Measurements from ENCODE around the gene CERKL. TPM values are rescaled to one million over a fixed set of nuclear protein-coding genes. Genes with fewer than 3 reads are reported as not detected.
A peak's percentile ranks its signal among the peaks of the same experiment; 100 is the strongest.

Gene CERKL
- total RNA-seq, 2 experiments from 2014 or later = not detected

DNA sequence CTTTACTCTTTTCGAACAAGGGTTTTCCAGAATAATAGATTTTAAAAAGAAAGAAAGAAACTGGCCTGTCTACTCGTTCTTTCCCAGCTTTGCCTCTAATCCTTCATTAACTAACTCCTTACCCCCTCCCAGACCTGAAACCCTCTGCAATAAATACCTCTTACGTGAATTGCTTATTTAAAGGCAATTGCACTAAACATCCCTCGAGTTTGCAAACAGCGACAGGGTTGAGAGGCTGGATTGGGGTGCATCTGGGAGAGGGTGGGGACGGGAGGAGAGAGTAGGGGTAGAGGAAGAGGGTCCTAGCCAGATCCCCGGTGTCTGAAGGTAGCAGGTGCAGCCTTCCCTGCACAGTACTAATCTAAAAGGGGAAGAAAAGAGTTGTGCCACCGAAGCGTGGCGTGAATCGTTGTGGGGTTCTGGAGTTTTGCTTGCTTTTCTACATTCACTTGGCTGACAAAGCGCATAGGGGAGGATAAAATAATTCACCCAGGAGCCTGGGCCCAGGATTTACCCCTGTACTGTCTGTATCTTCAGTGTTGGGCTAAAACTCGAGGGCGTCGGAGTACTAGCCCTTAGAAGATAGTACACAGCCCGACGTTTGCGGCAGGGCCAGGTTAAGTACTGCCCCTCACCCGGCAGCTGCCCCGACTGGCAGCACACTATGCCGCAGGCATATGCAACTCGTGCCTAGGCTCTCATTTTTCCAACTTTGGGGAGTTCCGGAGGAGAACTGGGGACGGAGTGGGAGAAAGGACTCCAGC is 25.3 kb upstream of the CERKL start:
- CTCF ChIA-PET = no interaction called here
- ATAC-seq (no peak), DNase-seq (no peak)
- peaks cover 45% of the 10 kb centered on the region for H3K4me1 Mint-ChIP-seq
- H3K27me3 Mint-ChIP-seq = peaks cover 91% of the 10 kb centered on the region
- H3K27ac Mint-ChIP-seq = no peak overlapping the region
- H3K4me3 Mint-ChIP-seq = peak overlapping the region; percentile 51
- H3K9me3 Mint-ChIP-seq (ENCODE audit: low read depth) = peaks cover 2% of the 10 kb centered on the region
- peaks cover 12% of the 10 kb centered on the region for H3K36me3 Mint-ChIP-seq

GRCh38 chr2:181680937-181681811 is 24.3 kb upstream of the CERKL start:
- Mint-ChIP-seq H3K9me3 (ENCODE audit: low read depth) (peaks cover 2% of the 10 kb centered on the region), H3K4me1 (peaks cover 45% of the 10 kb centered on the region), H3K36me3 (peaks cover 12% of the 10 kb centered on the region), H3K4me3 (peak overlapping the region; percentile 51), H3K27ac (no peak overlapping the region), H3K27me3 (peaks cover 88% of the 10 kb centered on the region)
- CTCF ChIA-PET = no interaction called here
- DNase-seq (no peak), ATAC-seq (no peak)

DNA sequence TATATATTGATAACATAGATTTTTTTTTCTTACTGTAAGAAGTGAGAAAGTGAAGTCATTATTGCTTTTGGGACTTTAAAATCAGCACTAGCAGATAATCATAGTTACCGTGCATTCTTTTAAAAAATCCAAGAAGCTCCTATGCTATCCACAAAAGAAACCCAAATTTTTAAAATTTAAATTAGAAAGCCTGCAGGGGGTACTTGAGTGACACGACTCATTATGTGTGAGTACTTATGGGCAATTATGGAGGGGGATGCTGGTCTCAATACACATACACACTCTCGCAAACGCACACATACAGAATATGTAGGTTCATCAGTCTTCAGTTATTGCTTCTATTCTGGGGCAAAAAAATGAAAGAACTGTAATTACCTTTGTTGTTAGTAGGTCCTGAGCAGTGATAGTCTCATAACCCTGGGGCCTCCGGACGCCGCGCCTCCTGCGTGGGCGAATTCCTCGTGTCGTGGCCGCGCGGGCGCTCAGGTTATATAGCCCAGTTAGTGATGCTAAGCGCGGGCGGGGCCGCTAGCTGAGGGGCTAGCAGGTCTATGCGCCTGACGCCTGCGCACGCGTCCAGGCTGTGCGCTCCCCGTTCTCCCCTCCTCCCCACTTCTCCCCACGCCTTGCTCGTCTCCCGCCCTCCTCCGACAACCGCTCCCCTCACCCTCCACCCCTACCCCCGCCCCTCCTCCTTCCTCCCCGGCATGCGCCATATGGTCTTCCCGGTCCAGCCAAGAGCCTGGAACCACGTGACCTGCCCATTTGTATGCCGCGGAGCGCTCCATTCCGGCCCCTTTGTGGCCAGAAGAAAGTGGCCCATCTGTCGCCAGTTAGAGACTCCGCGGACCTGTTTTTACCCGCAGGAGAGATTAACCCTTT is 23.4 kb upstream of the CERKL start, which contains the start of gene NEUROD1:
Gene NEUROD1 (minus strand): TSS at position 463 of the 882 bp plus-strand sequence. CDS start 1,657 bp downstream, outside the sequence.
- DNase-seq (no peak), ATAC-seq (peak; percentile 37)
- H3K4me3 Mint-ChIP-seq = peak within 1 kb of the TSS; percentile 51
- peaks cover 2% of the 10 kb centered on the region for H3K9me3 Mint-ChIP-seq (ENCODE audit: low read depth)
- CTCF ChIA-PET = interaction anchor here (0.5 kb wide), 1 partner anchor 24 kb away, joined by 3 read pairs; no protein-coding TSS in a partner anchor
- H3K36me3 Mint-ChIP-seq = peaks cover 12% of the 10 kb centered on the region
- H3K27ac Mint-ChIP-seq = peak within 1 kb of the TSS; percentile 57
- peaks cover 86% of the 10 kb centered on the region for H3K27me3 Mint-ChIP-seq
- peaks cover 45% of the 10 kb centered on the region for H3K4me1 Mint-ChIP-seq

- CTCF ChIA-PET = interaction anchor here (0.6 kb wide), 1 partner anchor 275 kb away, joined by 3 read pairs; no protein-coding TSS in a partner anchor
- H3K27ac Mint-ChIP-seq = peak overlapping the region; percentile 57
- peaks cover 40% of the 10 kb centered on the region for H3K4me1 Mint-ChIP-seq
- DNase-seq (no peak), ATAC-seq (no peak)
- H3K36me3 Mint-ChIP-seq = peaks cover 8% of the 10 kb centered on the region
- peaks cover 84% of the 10 kb centered on the region for H3K27me3 Mint-ChIP-seq
- H3K4me3 Mint-ChIP-seq = no peak overlapping the region
- peaks cover 2% of the 10 kb centered on the region for H3K9me3 Mint-ChIP-seq (ENCODE audit: low read depth)
These were observed 22.7 kb upstream of the CERKL start for GRCh38 chr2:181679544-181679979.

DNA sequence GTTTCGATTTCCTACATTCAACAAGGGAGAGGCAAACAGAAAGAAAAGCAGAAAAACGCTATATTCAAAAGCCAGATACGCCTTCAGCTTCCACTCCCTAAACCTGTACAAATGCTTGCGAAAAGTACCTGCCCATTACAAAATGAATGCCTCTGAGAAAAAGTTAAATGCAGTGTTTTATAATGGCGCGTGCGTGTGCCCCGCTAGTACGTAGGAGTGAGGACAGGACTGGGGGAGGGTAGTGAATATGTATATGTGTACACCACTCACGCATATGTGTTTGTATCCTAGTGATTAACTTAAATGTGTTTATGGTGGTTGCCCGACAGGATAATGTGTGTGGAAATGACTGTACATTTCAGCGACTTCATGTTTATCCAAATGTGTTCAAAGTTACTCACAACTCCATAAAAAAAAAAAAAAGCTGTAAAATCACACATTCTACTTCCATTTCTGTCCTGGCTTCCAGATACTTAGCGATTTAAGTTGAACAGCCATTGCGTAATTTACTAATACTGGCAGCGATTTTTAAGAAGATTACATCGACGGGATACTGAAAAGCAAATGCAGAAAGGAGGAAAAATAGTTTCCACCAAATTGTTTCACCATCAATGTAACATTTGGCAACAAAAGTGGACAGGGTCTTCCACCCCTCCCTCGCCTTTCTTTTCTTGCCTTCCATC is 22.1 kb upstream of the CERKL start:
- Mint-ChIP-seq H3K27ac (peak overlapping the region; percentile 51), H3K36me3 (peaks cover 8% of the 10 kb centered on the region), H3K4me1 (peaks cover 39% of the 10 kb centered on the region), H3K27me3 (peaks cover 84% of the 10 kb centered on the region), H3K9me3 (ENCODE audit: low read depth) (peaks cover 2% of the 10 kb centered on the region), H3K4me3 (no peak overlapping the region)
- ATAC-seq = no peak
- DNase-seq = no peak
- CTCF ChIA-PET = interaction anchor here (0.6 kb wide), 1 partner anchor 276 kb away, joined by 3 read pairs; no protein-coding TSS in a partner anchor

DNA sequence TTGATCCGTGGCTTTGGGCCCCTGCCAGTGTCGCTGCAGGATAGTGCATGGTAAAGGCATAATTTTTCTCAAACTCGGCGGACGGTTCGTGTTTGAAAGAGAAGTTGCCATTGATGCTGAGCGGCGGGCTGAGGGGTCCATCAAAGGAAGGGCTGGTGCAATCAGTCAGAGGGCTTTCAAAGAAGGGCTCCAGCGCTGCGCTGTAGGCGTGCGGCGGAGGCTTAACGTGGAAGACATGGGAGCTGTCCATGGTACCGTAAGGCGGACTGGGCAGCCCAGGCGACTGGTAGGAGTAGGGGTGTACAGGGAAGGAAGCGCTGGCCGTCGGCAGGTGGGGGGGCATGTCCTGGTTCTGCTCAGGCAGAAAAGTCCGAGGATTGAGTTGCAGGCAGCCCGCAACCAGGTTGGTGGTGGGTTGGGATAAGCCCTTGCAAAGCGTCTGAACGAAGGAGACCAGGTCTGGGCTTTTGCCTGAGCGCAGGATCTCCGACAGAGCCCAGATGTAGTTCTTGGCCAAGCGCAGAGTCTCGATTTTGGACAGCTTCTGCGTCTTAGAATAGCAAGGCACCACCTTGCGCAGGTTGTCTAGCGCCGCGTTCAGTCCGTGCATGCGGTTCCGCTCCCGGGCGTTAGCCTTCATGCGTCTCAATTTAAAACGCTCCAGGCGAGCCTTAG is 21.1 kb upstream of the CERKL start:
- no peak overlapping the region for H3K4me3 Mint-ChIP-seq
- CTCF ChIA-PET = no interaction called here

DNA sequence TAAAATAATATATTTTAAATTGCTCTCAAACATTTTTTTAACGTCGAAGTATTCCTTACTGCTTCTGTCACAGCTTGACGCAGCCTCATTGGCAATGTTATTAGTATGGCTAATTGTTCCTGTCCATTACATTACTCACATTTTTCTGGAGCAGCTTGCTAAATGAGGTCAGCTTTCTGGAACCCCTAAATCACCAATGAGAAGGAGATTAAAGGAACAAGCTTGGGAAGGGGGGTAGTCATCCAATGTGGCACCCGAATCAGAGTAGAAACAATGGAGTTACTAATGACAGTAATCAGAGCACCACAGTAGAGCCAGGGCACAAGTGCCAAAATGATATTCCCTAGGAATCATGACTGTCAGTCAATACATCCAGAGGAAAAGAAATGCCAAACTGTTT is 18.3 kb upstream of the CERKL start:
- DNase-seq (no peak), ATAC-seq (no peak)
- Mint-ChIP-seq H3K4me1 (peaks cover 16% of the 10 kb centered on the region), H3K36me3 (peaks cover 3% of the 10 kb centered on the region), H3K27ac (no peak overlapping the region), H3K9me3 (ENCODE audit: low read depth) (peaks cover 2% of the 10 kb centered on the region), H3K27me3 (peaks cover 67% of the 10 kb centered on the region), H3K4me3 (no peak overlapping the region)
- CTCF ChIA-PET = no interaction called here

More for the DNA sequence above, 21.1 kb upstream of the CERKL start:
- peak; percentile 76 for ATAC-seq
- peak; percentile 79 for DNase-seq
- Mint-ChIP-seq H3K4me1 (peaks cover 36% of the 10 kb centered on the region), H3K36me3 (peaks cover 7% of the 10 kb centered on the region), H3K27me3 (peaks cover 83% of the 10 kb centered on the region), H3K9me3 (ENCODE audit: low read depth) (peaks cover 2% of the 10 kb centered on the region), H3K27ac (peak overlapping the region; percentile 42)

- CTCF ChIA-PET = no interaction called here
- DNase-seq (no peak), ATAC-seq (no peak)
- Mint-ChIP-seq H3K4me1 (peaks cover 11% of the 10 kb centered on the region), H3K27me3 (peaks cover 63% of the 10 kb centered on the region), H3K27ac (no peak overlapping the region), H3K36me3 (peaks cover 3% of the 10 kb centered on the region), H3K4me3 (no peak overlapping the region), H3K9me3 (ENCODE audit: low read depth) (peaks cover 2% of the 10 kb centered on the region)
These were observed 17.6 kb upstream of the CERKL start for GRCh38 chr2:181674461-181674860.

DNA sequence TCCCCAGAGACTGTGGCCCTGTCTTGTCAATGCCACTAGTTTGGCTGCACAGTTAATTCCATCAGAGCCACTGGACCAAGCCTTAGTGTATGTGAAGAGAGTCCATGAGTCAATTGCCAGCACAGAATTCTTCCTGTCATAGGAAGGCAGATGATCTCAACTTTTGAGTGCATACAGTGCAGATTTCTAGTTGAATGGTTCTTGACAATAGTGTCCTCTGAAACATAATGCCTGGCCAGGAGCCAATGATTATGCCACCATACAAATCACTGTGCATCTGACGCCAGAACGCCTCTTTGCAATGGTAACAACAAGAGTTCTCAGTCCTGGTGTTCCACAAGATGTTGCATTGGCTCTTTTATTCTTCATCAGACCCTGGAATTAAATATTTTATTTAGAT is 16.3 kb upstream of the CERKL start:
- Mint-ChIP-seq H3K9me3 (ENCODE audit: low read depth) (no peaks in the 10 kb centered on the region), H3K27ac (no peak overlapping the region), H3K27me3 (peaks cover 63% of the 10 kb centered on the region), H3K4me1 (peaks cover 4% of the 10 kb centered on the region), H3K4me3 (no peak overlapping the region), H3K36me3 (peaks cover 3% of the 10 kb centered on the region)
- CTCF ChIA-PET = no interaction called here
- DNase-seq = no peak
- no peak for ATAC-seq

DNA sequence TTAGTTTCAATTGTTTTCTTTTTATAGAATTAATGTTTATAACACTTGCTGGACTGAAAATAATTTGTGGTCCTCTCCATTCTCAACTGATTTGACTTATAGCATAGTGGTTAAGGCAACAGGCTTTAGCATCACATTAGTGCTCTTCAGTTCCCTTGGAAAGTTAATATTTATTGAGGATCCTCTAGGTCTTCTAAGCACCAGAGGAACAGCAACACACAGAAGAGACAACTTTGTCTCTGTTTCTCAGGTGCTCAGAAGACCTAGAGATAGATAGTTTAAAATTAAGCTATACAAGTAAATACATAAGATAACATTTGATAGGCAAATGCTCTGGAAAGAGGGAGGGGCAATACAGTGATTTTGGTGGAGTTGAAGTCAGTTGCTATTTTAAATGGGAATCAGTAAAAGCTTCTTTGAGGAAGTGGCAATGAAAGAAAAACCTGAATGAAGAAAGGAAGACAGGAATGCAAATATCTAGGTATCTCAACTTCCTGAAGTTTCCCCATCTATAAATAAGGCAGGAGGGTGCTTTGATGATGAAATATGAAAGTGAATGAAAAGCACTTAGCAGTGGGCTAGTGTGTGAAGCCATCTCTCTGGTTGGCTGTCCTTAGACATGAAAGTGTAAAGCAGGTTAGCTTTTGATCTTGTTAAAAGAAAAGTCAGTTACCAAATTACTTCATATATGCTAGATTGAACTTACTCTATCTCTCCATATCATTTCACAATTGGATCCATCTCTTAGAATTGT is 15.5 kb upstream of the CERKL start:
- CTCF ChIA-PET = no interaction called here

DNA sequence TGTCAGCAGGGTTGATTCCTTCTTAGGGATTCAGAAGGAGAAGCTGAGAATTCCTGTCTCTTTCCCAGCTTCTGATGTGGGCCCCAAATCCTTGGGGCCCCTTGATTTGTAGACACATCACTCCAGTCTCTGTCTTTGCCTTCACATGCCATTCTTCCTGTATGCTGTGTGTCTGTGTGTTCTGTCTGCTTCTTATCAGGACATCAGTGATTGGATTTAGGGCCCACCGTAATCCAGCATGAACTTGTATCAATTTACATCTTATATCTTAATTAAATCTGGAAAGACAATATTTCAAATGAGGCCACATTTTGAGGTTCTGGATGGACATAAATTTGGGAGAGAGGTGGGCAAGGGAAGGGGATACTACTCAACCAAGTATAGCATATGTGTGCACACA is 13.7 kb upstream of the CERKL start:
- CTCF ChIA-PET = no interaction called here
- ATAC-seq (no peak), DNase-seq (no peak)
- Mint-ChIP-seq H3K27ac (no peak overlapping the region), H3K4me1 (no peaks in the 10 kb centered on the region), H3K27me3 (peaks cover 62% of the 10 kb centered on the region), H3K4me3 (no peak overlapping the region), H3K9me3 (ENCODE audit: low read depth) (no peaks in the 10 kb centered on the region), H3K36me3 (no peaks in the 10 kb centered on the region)

More for the DNA sequence above, 15.5 kb upstream of the CERKL start:
- Mint-ChIP-seq H3K9me3 (ENCODE audit: low read depth) (no peaks in the 10 kb centered on the region), H3K36me3 (no peaks in the 10 kb centered on the region), H3K4me1 (no peaks in the 10 kb centered on the region), H3K4me3 (no peak overlapping the region), H3K27me3 (peaks cover 61% of the 10 kb centered on the region), H3K27ac (no peak overlapping the region)
- DNase-seq (no peak), ATAC-seq (no peak)
